Limb (tissue), 2 donors: Measurements from ENCODE around the gene CCNK.
A peak's percentile ranks its signal among the peaks of the same experiment; 100 is the strongest.

Experiments used
- DNase-seq, 2 donors: peaks; one replicate each; pipeline ENCODE4 v3.0.0-alpha.2; 2016; ENCODE audit errors: extremely low spot score in 2 of 2

Gene CCNK

DNA sequence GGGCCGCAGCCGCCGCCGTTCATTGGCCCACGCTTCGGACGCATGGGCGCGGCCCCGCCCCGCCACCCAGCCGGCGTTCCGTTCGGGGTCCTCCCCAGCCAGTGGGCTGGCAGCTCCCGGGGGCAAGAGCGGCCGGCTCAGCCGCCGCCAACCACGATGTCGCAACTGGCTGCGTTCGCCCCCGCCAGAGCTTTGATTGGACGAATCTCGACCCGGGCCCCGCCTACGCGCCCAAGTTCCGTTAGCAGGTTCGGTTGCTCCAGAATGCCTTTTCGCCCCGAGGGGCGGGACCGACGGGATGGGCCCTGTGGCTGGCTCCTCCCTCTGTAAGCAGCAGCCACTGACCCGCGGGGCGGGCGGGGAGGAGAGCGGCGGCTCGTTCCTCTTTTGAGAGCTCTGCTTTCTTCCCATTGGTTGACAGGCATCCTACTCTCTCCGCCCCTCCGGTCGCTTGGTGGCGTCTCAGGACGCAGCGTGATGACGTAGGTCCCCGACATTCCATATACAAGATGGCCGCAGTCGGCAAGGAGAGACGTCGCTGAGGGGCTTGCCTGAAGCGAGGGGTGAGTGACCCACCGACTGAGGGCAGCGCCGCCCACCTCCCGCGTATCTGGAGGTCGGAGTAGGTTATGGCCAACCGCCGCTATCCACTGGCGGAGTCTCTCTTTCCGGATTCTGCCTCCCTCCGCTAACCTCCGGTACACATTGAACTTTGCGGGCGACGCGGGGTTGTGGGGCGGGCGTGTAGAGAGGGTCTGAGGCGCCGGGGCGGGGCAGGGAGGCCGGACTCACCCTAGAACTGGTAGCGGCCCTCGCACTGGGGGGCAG, at the start of gene CCNK:
Gene CCNK, plus strand, starts transcription at position 493 of the 828 bp plus-strand sequence. CDS start 11,269 bp downstream, outside the sequence.
- peak; percentile 100 for DNase-seq

DNA sequence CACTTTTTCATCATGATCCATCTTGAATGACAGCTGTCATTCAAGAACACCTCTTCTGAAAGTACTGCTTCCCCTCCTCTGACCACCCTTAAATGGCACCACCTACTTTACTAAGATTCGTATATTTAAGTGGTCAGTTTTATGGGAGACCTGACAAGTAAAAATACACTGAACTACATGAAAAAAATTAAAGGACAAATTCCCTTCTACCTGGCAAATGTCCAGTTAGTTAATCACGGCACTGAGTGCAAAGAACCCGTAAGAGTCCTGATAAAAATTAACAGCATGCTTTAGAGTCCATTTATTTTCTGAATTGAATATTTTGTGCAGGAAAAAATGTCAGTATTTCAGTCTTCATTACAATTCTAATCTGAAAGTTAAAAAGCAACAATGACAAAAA, 49.2 kb upstream of the CCNK start:
- no peak for DNase-seq

DNA sequence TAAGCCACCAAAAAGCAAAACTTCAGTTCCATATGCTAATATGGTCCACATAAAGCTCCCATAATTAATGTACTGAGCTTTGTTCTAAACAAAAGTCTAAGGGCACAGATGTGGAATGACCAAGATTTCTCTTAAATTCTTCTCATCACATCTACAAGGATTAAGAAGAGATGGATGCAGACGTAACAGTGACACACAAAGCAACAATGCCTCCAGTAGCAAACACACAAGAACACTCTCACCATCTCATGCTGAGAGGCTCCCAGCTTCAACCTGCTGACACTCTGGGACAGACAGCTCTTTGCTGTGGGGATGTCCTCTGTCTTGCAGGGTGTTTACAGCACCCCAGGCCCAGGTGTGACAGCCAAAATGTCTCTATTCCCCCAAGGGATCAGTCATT, 48.7 kb upstream of the CCNK start:
- no peak for DNase-seq

DNA sequence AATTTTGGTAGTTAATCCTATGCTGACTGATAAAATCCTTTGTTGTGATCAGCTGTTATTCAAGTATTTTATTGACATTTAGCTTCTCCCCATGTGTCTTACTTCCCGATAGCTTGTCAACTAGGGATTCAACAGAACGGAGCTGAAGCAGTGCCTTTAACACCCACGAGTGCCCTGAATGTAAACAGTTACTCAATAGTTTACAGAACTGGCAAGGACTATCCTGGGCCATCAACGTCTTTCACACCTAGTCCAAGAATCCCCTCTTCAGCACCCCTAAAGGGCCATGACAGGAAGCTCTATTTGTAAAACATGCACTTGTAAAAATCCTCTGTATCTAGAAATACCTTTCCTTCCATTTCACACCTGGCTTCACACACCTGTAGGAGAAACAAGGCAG, 45.9 kb upstream of the CCNK start:
- DNase-seq = no peak

DNA sequence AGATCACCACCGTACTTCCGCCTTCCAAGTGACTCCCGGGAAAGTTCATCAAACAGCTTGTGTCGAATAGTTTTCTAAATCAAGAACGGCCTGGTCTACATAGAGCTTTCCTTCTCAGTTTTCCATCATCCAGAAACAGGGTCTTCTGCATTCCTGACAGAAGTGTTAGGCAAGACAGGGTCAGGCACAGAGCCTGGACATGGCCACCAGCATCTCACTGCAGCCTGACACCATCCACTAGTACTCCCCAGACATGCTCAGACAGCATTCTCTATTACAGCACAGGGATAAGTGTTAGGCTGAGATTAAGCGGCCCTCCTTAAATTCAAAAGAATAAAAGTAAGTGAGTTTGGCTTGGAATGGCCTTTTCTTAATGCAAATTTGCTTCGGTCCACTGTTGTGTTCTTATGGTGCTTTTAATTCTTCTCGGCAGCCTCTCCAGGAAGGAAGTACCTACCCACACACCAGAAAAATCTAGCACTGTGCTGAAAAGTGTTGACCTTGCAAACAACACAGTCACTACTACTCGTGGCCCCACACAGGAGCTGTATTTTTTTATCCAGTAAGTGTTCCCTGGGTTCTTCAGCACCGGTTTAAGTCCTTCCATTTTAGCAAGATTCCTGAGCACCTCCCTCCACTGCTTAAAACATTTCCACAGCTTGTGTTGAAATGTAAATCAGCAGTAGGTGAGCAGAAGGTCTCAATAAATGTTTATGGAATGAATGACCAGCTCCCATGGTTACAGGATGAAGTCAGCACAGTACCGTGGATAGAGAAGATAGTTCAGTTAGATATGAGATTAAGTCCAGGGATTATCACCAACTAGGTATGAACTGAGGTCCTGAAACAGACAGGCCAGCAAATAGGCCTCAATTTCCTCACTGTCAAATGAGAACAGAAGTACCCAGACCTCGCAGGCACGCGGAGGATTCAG, 44.7 kb upstream of the CCNK start:
- no peak for DNase-seq

DNA sequence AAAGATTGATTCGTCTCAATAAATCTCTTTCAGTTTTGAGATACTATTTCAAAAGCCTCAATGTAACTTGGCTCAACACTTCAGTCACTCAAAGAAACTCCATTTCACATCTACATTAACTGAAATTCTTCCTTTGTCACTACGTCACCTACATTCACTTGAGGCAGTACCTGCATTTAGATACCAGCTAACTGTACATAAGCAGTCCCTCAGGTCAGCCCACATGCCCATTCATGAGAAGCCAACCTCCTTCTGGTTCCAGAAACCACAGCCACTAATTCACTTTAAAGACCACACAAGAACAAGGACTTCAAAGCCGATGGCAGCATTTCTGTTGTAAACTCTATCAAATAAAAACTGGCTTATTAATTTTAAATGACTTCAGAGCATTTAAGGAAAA, 43.5 kb upstream of the CCNK start:
- no peak for DNase-seq

DNA sequence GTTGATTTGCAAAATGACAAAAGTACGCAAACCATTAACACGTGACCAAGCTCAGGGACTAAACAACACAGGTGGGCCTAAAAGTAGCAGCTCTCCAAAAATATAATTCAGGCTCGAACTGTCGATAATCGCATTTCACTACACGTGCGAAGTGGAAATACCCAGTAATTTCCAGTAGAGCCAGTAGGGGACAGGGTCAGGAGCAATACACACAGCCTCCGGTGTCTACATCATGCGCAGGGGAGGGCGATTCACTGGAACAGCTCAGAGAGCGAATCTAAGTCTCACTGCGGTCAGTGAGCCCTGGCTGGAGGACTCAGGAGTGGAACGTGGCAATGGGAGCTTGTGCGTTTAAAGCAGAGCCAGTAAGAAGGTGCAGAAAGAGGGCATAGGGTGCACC, 40.9 kb upstream of the CCNK start:
- no peak for DNase-seq

DNA sequence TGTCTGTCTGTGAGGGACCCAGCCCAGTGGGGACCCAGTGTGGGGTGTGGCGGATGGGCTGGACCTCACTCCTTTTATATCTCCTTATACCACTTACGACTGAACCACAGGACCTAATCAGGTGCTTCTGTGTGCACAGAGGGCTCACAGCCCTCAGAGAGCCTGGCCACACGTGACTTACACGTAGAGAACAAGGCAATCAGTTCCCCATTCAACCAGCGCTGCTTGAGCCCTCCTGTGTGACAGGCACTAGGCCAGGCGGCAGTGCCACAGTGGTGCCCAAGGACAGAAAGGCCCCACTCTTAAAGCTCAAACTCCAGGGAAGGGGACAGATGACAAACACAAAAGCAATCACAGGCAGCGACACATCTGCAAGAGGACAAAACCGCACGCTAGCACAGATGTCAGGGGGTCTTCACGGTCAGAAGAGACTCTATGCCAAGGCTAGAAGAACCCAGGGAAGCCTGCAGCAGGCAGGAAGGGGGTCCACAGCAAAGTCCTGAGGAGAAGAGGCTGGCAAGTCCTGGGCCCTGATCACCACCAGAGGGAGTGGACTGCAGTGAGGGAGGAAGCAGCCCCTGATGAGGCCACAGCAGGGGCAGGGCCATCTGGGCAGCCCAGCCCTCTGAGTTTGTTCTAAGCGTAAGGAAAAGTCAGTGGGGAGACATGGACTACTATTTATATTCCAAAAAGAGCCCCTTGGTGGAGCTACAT, 39.9 kb upstream of the CCNK start:
- DNase-seq = no peak

DNA sequence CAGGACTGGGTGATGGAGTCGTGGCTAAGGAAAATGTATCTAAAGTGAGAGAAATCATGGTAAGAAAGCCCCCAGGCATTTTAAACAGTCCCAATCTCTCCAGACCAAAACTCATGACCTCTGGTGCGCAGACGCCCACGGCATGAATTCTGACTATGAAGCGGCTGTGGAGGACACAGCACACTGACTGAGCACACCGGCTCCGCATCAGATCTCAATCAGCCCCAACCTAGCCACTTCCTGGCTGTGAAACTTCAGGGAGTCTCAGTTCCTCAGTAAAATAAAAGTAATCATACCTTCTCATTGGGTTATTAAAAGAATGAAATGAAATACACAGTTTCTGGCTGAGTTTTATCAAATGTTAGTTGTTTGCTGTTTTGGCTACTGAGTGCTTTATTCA, 39.3 kb upstream of the CCNK start:
- DNase-seq = no peak

DNA sequence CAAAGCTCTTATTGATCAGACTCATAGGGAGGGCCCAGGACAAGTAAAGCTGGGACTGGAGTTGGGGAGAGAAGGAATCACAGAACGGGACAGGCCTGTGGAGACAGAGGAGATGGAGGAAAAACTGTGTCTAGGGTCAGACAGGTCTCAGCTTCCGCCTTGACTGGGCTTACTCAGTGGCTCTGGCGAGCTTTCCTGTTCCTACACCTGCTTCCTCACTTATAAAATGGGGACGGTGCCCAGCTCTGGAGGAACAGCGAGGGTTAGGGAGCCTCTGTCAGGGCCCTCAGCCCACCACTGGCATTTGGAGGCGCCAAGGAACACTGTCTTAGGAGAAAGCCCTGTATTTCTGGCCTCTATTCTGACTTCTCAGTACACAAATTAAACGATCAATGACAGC, 35.3 kb upstream of the CCNK start:
- DNase-seq = no peak

DNA sequence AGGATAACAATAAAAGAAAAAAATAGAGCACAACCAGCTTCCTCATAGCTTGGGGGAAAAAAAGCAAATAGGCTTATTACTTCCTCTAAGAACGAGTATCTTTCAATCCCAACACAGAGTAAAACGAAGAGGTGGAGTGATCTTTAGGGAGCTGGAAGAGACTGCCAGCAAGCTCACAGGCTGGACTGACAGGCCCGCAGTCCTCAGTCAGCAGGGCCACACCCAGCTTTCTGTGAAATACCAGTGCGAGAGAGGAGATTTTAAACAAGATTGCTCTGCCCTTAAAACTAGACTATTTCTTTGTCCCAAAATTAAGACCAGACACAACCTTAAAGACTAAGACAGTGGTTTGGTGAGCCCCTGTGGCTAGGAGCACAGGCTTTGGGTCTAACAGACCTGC, 33.5 kb upstream of the CCNK start:
- DNase-seq = no peak

DNA sequence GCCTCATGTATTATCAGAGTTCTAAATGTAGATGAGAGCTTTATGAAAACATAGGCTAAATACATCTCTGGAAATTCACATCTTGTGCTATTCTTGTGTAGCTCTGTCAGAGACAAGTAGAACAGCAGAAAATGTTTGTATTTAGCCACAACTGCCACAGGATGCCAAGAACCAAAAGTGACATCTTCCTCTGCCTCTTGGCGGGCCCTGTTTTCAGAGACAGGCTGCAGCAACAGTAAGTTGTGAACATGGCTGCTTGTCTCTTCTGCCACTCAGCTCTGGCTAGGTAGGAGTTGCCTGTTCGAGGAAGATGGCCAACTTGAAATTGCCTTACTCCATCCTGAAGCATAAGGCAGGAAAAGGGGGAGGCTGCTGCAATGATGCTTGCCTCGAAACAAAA, 30.9 kb upstream of the CCNK start:
- DNase-seq = no peak

DNA sequence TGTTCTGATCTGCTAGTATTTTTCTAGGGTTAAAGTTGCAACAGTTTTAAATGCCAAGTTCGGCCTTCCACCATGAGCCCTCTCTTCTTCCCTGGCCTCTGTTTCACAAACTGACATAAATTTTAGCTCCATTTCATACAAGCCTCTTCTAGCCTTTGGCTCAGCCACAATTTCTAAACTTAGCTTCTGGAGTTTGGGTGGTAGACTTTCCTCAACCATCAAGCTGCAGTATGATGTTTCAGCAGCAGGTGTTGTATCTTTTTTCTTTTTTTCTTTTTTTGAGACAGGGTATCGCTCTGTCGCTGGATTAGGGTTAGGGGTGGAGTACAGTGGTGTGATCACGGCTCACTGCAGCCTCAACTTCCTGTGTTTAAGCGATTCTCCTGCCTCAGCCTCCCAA, 30.0 kb upstream of the CCNK start:
- no peak for DNase-seq

DNA sequence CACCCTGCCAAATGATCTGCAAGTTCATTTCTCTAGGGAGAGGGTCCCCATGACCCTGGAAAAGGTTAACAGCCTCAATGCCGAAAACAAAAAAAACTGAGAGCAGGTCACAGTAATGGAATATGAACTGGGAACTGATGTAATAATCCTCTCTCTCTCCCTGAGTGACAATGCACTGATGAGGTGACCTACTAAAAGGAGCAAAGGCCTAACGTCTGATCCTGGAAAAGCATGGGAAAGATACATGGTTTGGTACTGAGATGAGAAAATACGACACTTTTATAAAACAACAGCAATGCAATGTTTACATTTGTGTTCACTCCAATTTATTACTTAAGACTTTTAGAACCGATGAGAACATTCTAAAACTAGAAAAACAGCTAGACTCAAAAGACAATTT, 28.2 kb upstream of the CCNK start:
- DNase-seq = no peak

DNA sequence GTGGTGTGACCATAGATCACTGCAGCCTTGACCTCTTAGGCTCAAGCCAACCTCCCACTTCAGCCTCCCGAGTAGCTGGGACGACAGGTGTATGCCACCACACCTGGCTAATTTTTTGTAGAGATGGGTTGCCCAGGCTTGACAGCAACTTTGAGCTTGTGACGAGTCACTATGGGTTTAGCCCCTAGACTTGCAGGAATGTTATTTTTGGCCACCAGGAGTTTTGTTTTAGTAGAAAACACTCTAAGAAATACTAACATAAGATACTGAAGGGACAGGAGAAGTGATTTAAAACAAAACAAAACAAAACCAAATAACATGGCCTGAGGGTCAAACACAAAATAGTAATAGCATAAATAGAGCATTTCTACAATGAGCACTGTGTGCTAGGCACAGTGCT, 27.0 kb upstream of the CCNK start:
- DNase-seq = no peak

DNA sequence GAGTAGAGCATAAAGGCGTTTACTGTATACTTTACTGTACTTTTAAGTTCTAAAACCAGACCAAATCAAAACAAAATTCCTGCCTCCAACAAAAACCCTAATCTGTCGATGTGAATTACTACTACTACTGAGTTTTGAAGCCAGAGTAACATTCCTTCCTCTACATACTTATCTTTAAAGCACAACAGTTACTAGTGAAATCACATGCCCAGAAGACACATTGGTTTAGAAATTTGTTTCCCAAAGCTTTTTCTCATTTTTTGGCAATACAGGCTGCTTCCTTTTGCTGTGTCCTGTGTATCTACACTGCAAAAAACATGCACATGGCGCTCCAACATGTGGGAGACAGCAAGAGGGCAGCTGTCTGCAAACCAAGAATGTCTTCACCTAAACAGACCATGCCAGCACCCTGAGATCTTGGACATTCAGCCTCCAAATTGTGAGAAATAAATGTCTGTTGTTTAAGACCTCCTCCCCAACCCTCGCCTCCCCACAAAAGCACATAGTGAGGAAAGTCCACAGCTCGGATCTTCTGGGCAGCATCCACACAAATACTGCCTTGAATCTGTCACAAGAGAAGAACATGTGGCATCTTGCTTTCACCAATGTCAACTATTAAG, 21.6 kb upstream of the CCNK start:
- DNase-seq = no peak

DNA sequence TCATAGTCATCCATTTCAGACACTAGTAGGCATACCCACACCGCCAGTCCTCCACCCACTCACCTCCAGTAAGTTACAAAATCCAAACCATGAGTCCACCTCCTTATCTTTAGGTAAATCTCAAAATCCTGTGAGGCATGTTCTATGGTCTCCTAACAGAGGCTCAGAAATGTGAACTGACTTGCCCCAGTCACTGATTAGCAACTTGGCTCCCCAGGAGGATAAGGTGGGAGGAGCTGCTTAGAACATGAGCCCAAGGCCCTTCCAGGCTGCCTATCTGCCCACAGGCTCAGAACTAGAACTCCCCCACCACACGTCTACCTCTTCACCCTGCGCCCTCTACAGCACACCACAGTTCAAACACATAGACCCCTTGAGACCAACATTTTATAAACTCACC, 20.4 kb upstream of the CCNK start:
- no peak for DNase-seq

DNA sequence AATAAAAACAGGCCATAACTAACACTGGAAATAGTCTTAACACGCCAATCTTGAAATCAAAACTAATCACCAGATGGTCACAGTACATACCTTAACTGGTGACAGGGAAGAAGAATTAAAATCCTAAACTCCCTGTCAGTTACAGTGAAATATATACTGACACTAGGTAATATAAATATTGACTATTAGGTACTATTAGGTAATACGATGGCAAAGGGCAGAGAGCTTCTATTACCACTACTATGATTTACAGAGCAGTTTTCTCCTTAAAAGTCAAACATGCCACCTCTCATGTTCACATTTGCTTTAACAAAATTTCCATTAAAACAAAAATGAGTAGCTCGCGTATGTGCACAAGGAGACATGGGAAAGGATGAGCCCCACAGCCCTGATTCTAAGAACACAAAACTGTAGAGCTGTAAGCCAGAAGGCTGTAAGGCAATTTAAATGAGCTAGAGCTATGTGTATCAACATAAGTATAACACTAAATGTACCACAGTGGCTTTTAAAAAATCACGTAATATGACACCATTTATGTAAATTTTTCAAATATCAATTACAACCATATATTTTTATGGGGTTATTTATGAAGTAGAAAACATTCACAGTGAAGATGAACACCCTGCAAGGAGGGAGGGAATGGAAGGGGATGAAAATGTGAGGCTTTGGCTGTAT, 19.7 kb upstream of the CCNK start:
- no peak for DNase-seq

DNA sequence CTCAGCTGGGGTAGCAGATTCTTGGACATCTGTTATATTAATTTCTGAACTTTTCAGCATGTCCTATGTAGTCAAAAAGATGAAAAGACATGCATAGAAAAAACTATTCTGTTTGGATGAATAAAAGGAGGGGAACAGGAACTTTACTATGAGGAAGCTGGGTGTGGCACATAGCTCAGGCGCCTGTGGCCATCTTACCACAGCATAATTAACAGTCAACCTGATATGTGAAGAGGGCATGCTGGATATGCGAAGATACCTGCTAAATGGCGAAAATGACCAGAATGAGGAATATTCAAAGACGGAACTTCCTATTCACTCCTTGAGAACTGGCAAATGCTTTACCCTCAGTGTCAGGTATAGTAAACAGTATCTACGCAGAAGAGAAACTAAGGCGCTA, 19.0 kb upstream of the CCNK start:
- DNase-seq = no peak

DNA sequence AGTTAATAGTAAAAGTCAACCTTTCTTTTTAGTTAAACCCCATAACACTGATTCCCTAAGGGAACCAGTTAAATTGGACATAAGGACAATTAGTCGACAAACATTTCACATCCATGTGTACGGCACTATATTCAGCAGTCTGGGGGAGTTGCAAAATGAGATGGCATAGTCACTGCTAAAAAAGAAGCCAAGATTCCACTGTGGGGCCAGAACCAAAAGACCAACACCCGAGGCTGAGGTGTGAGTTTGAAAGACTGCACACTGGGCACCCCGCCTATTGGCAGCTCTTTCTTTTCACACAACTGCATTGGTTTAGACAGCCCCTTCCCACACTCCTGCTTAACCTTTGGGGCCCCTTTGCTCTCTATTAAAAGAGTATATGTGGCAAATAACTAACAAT, 17.2 kb upstream of the CCNK start:
- DNase-seq = no peak

DNA sequence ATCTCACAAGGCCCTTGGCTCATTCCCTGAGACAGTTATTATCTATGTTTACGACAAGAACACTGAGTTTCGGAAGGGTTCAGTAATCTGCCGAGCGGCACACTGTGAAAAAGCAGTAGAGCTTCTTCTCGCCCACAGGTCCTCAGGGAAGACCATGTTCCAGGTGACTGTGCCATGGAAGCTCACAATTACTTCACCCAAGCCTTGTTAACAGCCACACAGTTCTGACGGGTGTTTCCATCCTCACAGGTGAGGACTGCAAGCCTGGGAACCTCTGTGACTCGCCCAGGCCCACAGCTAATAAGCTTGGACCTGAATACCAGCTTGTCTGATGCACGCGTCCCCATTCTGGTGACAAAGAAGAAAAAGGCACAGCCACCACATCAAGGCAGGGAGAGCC, 15.9 kb upstream of the CCNK start:
- DNase-seq = no peak
